ENCODE data around the gene PPP2R2D. TPM values are rescaled to one million over a fixed set of nuclear protein-coding genes. Genes with fewer than 3 reads are reported as not detected.

Gene PPP2R2D
- 24.2 and 44.4 TPM in 2 replicates for total RNA-seq (ENCODE audit: low replicate concordance)

GRCh38 chr10:131900350-131901152, at the start of gene PPP2R2D:
PPP2R2D (plus strand) TSS chr10:131901008; CDS start chr10:131901149, 141 bp downstream.
- no peak for TF ChIP-seq CTCF (IDR thresholded peaks at IDR 0.05; ENCODE audit: insufficient read depth, low read length)
- peak; percentile 85 for DNase-seq (ENCODE audit: low read depth)

GRCh38 chr10:131851346-131851745, 49.5 kb upstream of the PPP2R2D start:
- TF ChIP-seq CTCF (IDR thresholded peaks at IDR 0.05; ENCODE audit: insufficient read depth, low read length) = no peak
- no peak for DNase-seq (ENCODE audit: low read depth)
- H3K4me3 ChIP-seq (ENCODE audit: low read depth, low read length) = no peak overlapping the region

More at GRCh38 chr10:131900350-131901152, at the start of gene PPP2R2D:
- peak within 1 kb of the TSS; percentile 80 for H3K4me3 ChIP-seq (ENCODE audit: low read depth, low read length)

- TF ChIP-seq CTCF (IDR thresholded peaks at IDR 0.05; ENCODE audit: insufficient read depth, low read length) = no peak
Measured at GRCh38 chr10:131852176-131852822, 48.5 kb upstream of the PPP2R2D start.

GRCh38 chr10:131852823-131853609, 47.8 kb upstream of the PPP2R2D start:
- no peak overlapping the region for H3K4me3 ChIP-seq (ENCODE audit: low read depth, low read length)
- no peak for TF ChIP-seq CTCF (IDR thresholded peaks at IDR 0.05; ENCODE audit: insufficient read depth, low read length)
- DNase-seq (ENCODE audit: low read depth) = no peak

More at GRCh38 chr10:131852176-131852822, 48.5 kb upstream of the PPP2R2D start:
- H3K4me3 ChIP-seq (ENCODE audit: low read depth, low read length) = no peak overlapping the region
- DNase-seq (ENCODE audit: low read depth) = no peak

GRCh38 chr10:131853610-131853964, 47.2 kb upstream of the PPP2R2D start:
- TF ChIP-seq CTCF (IDR thresholded peaks at IDR 0.05; ENCODE audit: insufficient read depth, low read length) = no peak
- no peak for DNase-seq (ENCODE audit: low read depth)
- no peak overlapping the region for H3K4me3 ChIP-seq (ENCODE audit: low read depth, low read length)

- no peak for DNase-seq (ENCODE audit: low read depth)
- no peak overlapping the region for H3K4me3 ChIP-seq (ENCODE audit: low read depth, low read length)
- no peak for TF ChIP-seq CTCF (IDR thresholded peaks at IDR 0.05; ENCODE audit: insufficient read depth, low read length)
Measured at GRCh38 chr10:131854579-131855335, 46.1 kb upstream of the PPP2R2D start.

All from fibroblast of the aortic adventitia (primary cell).